ENCODE measurements around the gene NEO1.

DNA sequence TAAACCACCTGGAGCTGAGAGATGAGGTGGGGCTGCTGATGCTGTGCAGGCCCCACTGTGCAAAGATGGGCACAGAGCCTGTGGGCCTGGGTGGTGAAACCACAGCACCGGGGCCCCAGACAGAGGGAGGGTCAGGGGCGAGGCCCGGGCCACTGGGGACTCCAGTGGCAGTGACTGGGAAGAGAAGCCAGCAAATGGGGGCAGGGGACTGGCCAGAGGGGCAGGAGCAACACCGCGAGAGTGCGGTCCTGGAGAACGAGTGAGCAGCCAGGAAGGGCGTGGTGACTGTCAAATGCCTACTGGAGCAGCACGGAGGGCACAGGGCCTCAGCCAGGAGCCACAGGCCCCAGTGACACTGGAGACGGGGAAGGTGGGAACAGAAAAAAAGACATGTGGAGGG lies 276.7 kb downstream of the NEO1 start:
- TF ChIP-seq CTCF (IDR thresholded peaks at IDR 0.05; ENCODE audit: poor library complexity) = no peak
- no peak for TF ChIP-seq EZH2phosphoT487 (IDR thresholded peaks at IDR 0.05; ENCODE audit: low read depth, severe bottlenecking, unreplicated experiment)
- TF ChIP-seq EZH2 (IDR thresholded peaks at IDR 0.05; ENCODE audit: borderline replicate concordance) = no peak

Data from hepatocyte (in vitro differentiated cells).